OCI-LY7 (cell line): ENCODE data around the gene CRYAB.

Experiments used
- EZH2phosphoT487 ChIP-seq: fragments of 200-600 bp; sonication (generic); IDR thresholded peaks from 2 replicates; pipeline ENCODE4 v1.6.1; 2018; ENCODE audit warnings: low read depth, borderline replicate concordance, mild to moderate bottlenecking, mixed run types, antibody characterized with exemption, low read length, moderate library complexity, mixed read lengths
- TF ChIP-seq, protein P1 (sequence below): fragments of 200-600 bp; sonication (generic); conservative IDR thresholded peaks from 2 replicates; pipeline ENCODE4 v1.5.1; 2014; ENCODE audit warnings: mild to moderate bottlenecking, antibody characterized with exemption, low read length, moderate library complexity, mixed read lengths

GRCh38 chr11:111923351-111923788 lies 11.8 kb upstream of the CRYAB start:
- TF ChIP-seq, protein P1, sequence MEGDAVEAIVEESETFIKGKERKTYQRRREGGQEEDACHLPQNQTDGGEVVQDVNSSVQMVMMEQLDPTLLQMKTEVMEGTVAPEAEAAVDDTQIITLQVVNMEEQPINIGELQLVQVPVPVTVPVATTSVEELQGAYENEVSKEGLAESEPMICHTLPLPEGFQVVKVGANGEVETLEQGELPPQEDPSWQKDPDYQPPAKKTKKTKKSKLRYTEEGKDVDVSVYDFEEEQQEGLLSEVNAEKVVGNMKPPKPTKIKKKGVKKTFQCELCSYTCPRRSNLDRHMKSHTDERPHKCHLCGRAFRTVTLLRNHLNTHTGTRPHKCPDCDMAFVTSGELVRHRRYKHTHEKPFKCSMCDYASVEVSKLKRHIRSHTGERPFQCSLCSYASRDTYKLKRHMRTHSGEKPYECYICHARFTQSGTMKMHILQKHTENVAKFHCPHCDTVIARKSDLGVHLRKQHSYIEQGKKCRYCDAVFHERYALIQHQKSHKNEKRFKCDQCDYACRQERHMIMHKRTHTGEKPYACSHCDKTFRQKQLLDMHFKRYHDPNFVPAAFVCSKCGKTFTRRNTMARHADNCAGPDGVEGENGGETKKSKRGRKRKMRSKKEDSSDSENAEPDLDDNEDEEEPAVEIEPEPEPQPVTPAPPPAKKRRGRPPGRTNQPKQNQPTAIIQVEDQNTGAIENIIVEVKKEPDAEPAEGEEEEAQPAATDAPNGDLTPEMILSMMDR, result no peak
- no peak for TF ChIP-seq EZH2phosphoT487
